Karpas-422 (cell line): ENCODE data around the gene SENP3. TPM values are rescaled to one million over a fixed set of nuclear protein-coding genes. Genes with fewer than 3 reads are reported as not detected.

Experiments
- DNase-seq: peaks from one replicate; pipeline ENCODE4 v3.0.0-alpha.2; 2015
- H2AFZ ChIP-seq: fragments of 200-600 bp; sonication (generic); 2 replicates; pipeline ENCODE4 v1.6.1; 2014; ENCODE audit warnings: antibody characterized with exemption, low read length, mixed read lengths
- H3K27ac ChIP-seq: fragments of 200-600 bp; sonication (generic); 2 replicates; pipeline ENCODE4 v1.5.1; 2014; ENCODE audit warnings: mild to moderate bottlenecking, low read length, moderate library complexity
- H3K27me3 ChIP-seq: fragments of 200-600 bp; sonication (generic); 2 replicates; pipeline ENCODE4 v1.6.1; 2014; ENCODE audit warnings: low read length, mixed read lengths
- H3K36me3 ChIP-seq: fragments of 200-600 bp; sonication (generic); 2 replicates; pipeline ENCODE4 v1.6.1; 2014; ENCODE audit warnings: low read length, mixed read lengths; ENCODE audit not compliant: insufficient read depth
- H3K4me1 ChIP-seq: fragments of 200-600 bp; sonication (generic); 2 replicates; pipeline ENCODE4 v1.6.1; 2014; ENCODE audit warnings: mild to moderate bottlenecking, low read length, mixed read lengths
- H3K4me2 ChIP-seq: fragments of 200-600 bp; sonication (generic); 2 replicates; pipeline ENCODE4 v1.6.1; 2014; ENCODE audit warnings: low read length, low read depth, mild to moderate bottlenecking; ENCODE audit not compliant: poor library complexity, severe bottlenecking
- H3K4me3 ChIP-seq: fragments of 200-600 bp; sonication (generic); 2 replicates; pipeline ENCODE4 v1.5.1; 2014; ENCODE audit warnings: mild to moderate bottlenecking, antibody characterized with exemption, low read length, mixed read lengths
- H3K79me2 ChIP-seq: fragments of 200-600 bp; sonication (generic); 2 replicates; pipeline ENCODE4 v1.6.1; 2014; ENCODE audit warnings: mild to moderate bottlenecking, low read length, mixed read lengths
- H3K9ac ChIP-seq: fragments of 200-600 bp; sonication (generic); 2 replicates; pipeline ENCODE4 v1.6.0; 2014; ENCODE audit warnings: low read length
- H3K9me2 ChIP-seq: fragments of 200-600 bp; sonication (generic), shearing (Covaris generic); replicated peaks from 2 replicates; pipeline ENCODE4 v1.6.0; 2014; ENCODE audit warnings: mild to moderate bottlenecking, low read length, moderate library complexity; ENCODE audit not compliant: insufficient read depth
- H3K9me3 ChIP-seq: fragments of 300-700, 200-600 bp; sonication (generic); 2 replicates; pipeline ENCODE4 v1.6.1; 2014; ENCODE audit warnings: low read length, mixed read lengths
- H4K20me1 ChIP-seq: fragments of 200-600 bp; sonication (generic); 2 replicates; pipeline ENCODE4 v1.6.1; 2014; ENCODE audit warnings: mild to moderate bottlenecking, antibody characterized with exemption, low read length, low read depth; ENCODE audit not compliant: insufficient read depth
- small RNA-seq: library from RNA; depleted of rRNA; stranded (forward); fragments of <200 nt; gene quantifications from one replicate; pipeline ENCODE3, GENCODE V24; 2014
- total RNA-seq: library from RNA; depleted of rRNA; stranded (reverse); fragments of >200 nt; shearing (Covaris generic); gene quantifications from 2 replicates; pipeline ENCODE4 v1.2.3, GENCODE V29; 2014; ENCODE audit warnings: low replicate concordance; rRNA removed

Gene SENP3
- total RNA-seq, 1 experiment from 2014 or later = 62.8 TPM

GRCh38 chr17:7614425-7615264, 52.9 kb downstream of the SENP3 start, which contains the start of gene FXR2:
FXR2 (minus strand) TSS chr17:7614897; CDS start chr17:7614532, 365 bp downstream.
- Histone ChIP-seq H3K27me3 (no peaks in the 10 kb centered on the region), H3K4me2 (peak within 1 kb of the TSS; percentile 98), H3K9me3 (no peaks in the 10 kb centered on the region), H3K27ac (peak within 1 kb of the TSS; percentile 49; the same call in 1 of the 2 replicates), H3K4me1 (peaks cover 28% of the 10 kb centered on the region), H2AFZ (peak within 1 kb of the TSS; percentile 71; the same call in 1 of the 2 replicates), H3K4me3 (peak within 1 kb of the TSS; percentile 86), H3K36me3 (peaks cover 11% of the 10 kb centered on the region; the same call in 1 of the 2 replicates), H3K9ac (peak within 1 kb of the TSS; percentile 93), H3K79me2 (peaks cover 45% of the 10 kb centered on the region), H4K20me1 (0 out of 2 replicates have a peak, but pooled peaks cover 10% of the 10 kb centered on the region), H3K9me2 (no peaks in the 10 kb centered on the region)
- peak; percentile 100 for DNase-seq

DNA sequence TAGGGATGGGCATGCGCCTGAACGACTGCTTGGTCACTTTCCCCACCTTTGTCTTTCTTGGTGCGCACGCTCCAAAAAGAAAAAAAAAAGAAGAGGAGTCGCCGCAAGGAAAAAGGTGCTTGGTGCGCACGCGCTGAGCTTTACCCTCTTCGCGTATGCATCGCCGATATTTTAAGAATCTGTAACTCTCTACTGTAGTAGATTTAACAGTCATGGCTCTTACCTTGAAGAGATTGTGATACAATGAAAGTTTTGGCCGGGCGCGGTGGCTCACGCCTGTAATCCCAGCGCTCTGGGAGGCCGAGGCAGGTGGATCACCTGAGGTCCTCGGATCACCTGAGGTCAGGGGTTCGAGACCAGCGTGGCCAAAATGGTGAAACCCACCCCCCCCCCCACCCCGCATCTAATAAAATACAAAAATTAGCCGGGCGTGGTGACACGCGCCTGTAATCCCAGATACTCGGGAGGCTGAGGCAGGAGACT, 53.6 kb downstream of the SENP3 start:
- Histone ChIP-seq H4K20me1 (0 out of 2 replicates have a peak, but pooled peaks cover 10% of the 10 kb centered on the region), H3K9ac (peak overlapping the region; percentile 64), H3K4me1 (peaks cover 28% of the 10 kb centered on the region), H3K36me3 (peaks cover 11% of the 10 kb centered on the region; the same call in 1 of the 2 replicates), H3K27me3 (no peaks in the 10 kb centered on the region), H3K9me3 (no peaks in the 10 kb centered on the region), H3K9me2 (no peaks in the 10 kb centered on the region), H3K27ac (no peak overlapping the region), H3K79me2 (peaks cover 41% of the 10 kb centered on the region), H3K4me3 (peak overlapping the region; percentile 61), H3K4me2 (peak overlapping the region; percentile 62), H2AFZ (peak overlapping the region; percentile 71; the same call in 1 of the 2 replicates)
- DNase-seq = no peak

DNA sequence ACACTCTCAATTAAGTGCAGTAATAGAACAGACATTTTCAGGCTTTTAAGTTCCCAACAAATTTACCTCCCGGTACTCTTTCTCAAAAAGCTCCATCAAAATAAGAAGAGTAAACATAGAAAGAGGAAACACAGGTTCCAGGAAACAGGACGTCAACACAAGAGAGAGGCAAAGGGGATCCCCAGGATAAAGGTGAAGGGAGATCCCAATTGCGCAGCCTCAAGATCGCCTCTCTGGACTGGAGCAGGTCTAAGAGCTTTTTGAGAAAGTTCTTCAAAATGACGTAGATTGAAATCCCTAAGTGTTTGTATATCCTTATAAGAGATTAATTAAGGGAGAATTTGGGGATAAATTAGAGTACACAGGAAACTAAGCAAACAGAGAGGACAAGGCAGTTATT, 56.9 kb downstream of the SENP3 start:
- no peaks in the 10 kb centered on the region for H3K9me2 ChIP-seq
- H3K27me3 ChIP-seq = no peaks in the 10 kb centered on the region
- no peak overlapping the region for H3K27ac ChIP-seq
- no peak overlapping the region for H3K9ac ChIP-seq
- no peak overlapping the region for H3K4me3 ChIP-seq
- H3K36me3 ChIP-seq = no peaks in the 10 kb centered on the region
- H3K4me1 ChIP-seq = peaks cover 8% of the 10 kb centered on the region
- 0 out of 2 replicates have a peak, but pooled peaks cover 3% of the 10 kb centered on the region for H4K20me1 ChIP-seq
- peaks cover 8% of the 10 kb centered on the region for H3K79me2 ChIP-seq
- H2AFZ ChIP-seq = no peak overlapping the region
- no peaks in the 10 kb centered on the region for H3K9me3 ChIP-seq
- H3K4me2 ChIP-seq = no peak overlapping the region
- no peak for DNase-seq

- no peak overlapping the region for H3K4me3 ChIP-seq
- H3K9ac ChIP-seq = no peak overlapping the region
- no peak overlapping the region for H3K27ac ChIP-seq
- no peak for DNase-seq
- H3K9me3 ChIP-seq = no peaks in the 10 kb centered on the region
- H3K79me2 ChIP-seq = no peaks in the 10 kb centered on the region
- no peaks in the 10 kb centered on the region for H3K9me2 ChIP-seq
- H3K4me2 ChIP-seq = no peak overlapping the region
- H2AFZ ChIP-seq = no peak overlapping the region
- H3K36me3 ChIP-seq = no peaks in the 10 kb centered on the region
- H3K27me3 ChIP-seq = no peaks in the 10 kb centered on the region
- no peaks in the 10 kb centered on the region for H4K20me1 ChIP-seq
- H3K4me1 ChIP-seq = no peaks in the 10 kb centered on the region
These were observed 59.1 kb downstream of the SENP3 start for GRCh38 chr17:7620835-7621234.

Small RNA genes lying within 50 kb of the gene (small RNA-seq; reads per million reads assigned to genes)
- gene CD68 = not detected
- gene RF00019 = not detected
- not detected for gene SNORA48
- gene SNORD10 = not detected

Other genes with a start within 250 kb of the SENP3 start
- gene GPS2, start 246.6 kb upstream of the SENP3 start, total RNA-seq = 36.9 and 63.1 TPM in 2 replicates
- 11.1 and 21.2 TPM in 2 replicates for gene NEURL4, start 232.6 kb upstream of the SENP3 start, total RNA-seq
- gene ACAP1, start 225.4 kb upstream of the SENP3 start, total RNA-seq = 51.0 and 85.0 TPM in 2 replicates
- 5.1 and 6.8 TPM in 2 replicates for gene KCTD11, start 209.8 kb upstream of the SENP3 start, total RNA-seq
- gene TMEM95, start 206.8 kb upstream of the SENP3 start, total RNA-seq = not detected in 2 replicates
- gene TNK1, start 180.8 kb upstream of the SENP3 start, total RNA-seq = 0.75 and 3.8 TPM in 2 replicates
- gene PLSCR3, start 167.4 kb upstream of the SENP3 start, total RNA-seq = 39.8 and 40.4 TPM in 2 replicates
- gene TMEM256, start 157.8 kb upstream of the SENP3 start, total RNA-seq = 262 and 330 TPM in 2 replicates
- not detected in 2 replicates for gene NLGN2, start 154.1 kb upstream of the SENP3 start, total RNA-seq
- not detected in 2 replicates for gene SPEM1, start 141.6 kb upstream of the SENP3 start, total RNA-seq
- gene SPEM2, start 136.3 kb upstream of the SENP3 start, total RNA-seq = not detected in 2 replicates
- not detected in 2 replicates for gene SPEM3, start 133.1 kb upstream of the SENP3 start, total RNA-seq
- 3.0 and 9.9 TPM in 2 replicates for gene TMEM102, start 126.5 kb upstream of the SENP3 start, total RNA-seq
- gene FGF11, start 122.4 kb upstream of the SENP3 start, total RNA-seq = 0.32 and 0.67 TPM in 2 replicates
- 3.6 and 6.6 TPM in 2 replicates for gene CHRNB1, start 116.9 kb upstream of the SENP3 start, total RNA-seq
- 5.5 and 7.2 TPM in 2 replicates for gene ZBTB4, start 82.3 kb upstream of the SENP3 start, total RNA-seq
- gene SLC35G6, start 80.5 kb upstream of the SENP3 start, total RNA-seq = not detected in 2 replicates
- gene POLR2A, start 77.6 kb upstream of the SENP3 start, total RNA-seq = 78.8 and 169 TPM in 2 replicates
- gene TNFSF12, start 12.9 kb upstream of the SENP3 start, total RNA-seq = not detected in 2 replicates
- 0.90 and 4.0 TPM in 2 replicates for gene TNFSF13, start 3.2 kb upstream of the SENP3 start, total RNA-seq
- 3.8 and 6.0 TPM in 2 replicates for gene CD68, start 17.7 kb downstream of the SENP3 start, total RNA-seq
- 25.4 and 27.0 TPM in 2 replicates for gene MPDU1, start 21.9 kb downstream of the SENP3 start, total RNA-seq
- gene SOX15, start 28.2 kb downstream of the SENP3 start, total RNA-seq = 1.2 and 1.6 TPM in 2 replicates
- gene FXR2, start 53.0 kb downstream of the SENP3 start, total RNA-seq = 40.5 and 42.3 TPM in 2 replicates
- gene SAT2, start 65.9 kb downstream of the SENP3 start, total RNA-seq = 36.0 and 55.0 TPM in 2 replicates
- 0.58 and 1.2 TPM in 2 replicates for gene SHBG, start 68.2 kb downstream of the SENP3 start, total RNA-seq
- gene ATP1B2, start 89.0 kb downstream of the SENP3 start, total RNA-seq = not detected in 2 replicates
- 11.0 and 14.0 TPM in 2 replicates for gene TP53, start 125.6 kb downstream of the SENP3 start, total RNA-seq
- 10.4 and 19.0 TPM in 2 replicates for gene WRAP53, start 126.6 kb downstream of the SENP3 start, total RNA-seq
- not detected in 2 replicates for gene EFNB3, start 143.3 kb downstream of the SENP3 start, total RNA-seq
- not detected in 2 replicates for gene DNAH2, start 155.8 kb downstream of the SENP3 start, total RNA-seq